Cardiac fibroblast (primary cell): ENCODE measurements around the gene SPOCK3.
"Not testable (repeated sequence)": the region's sequence is repeated elsewhere in the genome, so short reads cannot be mapped to it uniquely, and the experiment has no call there.

ENCODE experiments used
- DNase-seq, 2 donors: peaks; one replicate each; pipeline versions ENCODE4 v3.0.0 to v3.0.0-alpha.2; 2010; ENCODE audit warnings: low read depth in 2 of 2
- H3K4me3 ChIP-seq, 2 donors: replicated peaks in 1 of 2; 1 replicate in 1 of 2; 2 replicates in 1 of 2; pipeline ENCODE4 v1.5.1; 2011; ENCODE audit warnings: low read depth in 2 of 2, low read length in 2 of 2, mild to moderate bottlenecking in 2 of 2, moderate library complexity in 1 of 2
- TF ChIP-seq, protein P1 (sequence below): IDR thresholded peaks from one replicate; pipeline ENCODE4 v1.5.1; 2011; ENCODE audit warnings: low read depth, mild to moderate bottlenecking, low read length, inconsistent platforms

Gene SPOCK3

GRCh38 chr4:166862032-166862431 lies 372.3 kb downstream of the SPOCK3 start:
- TF ChIP-seq, protein P1, sequence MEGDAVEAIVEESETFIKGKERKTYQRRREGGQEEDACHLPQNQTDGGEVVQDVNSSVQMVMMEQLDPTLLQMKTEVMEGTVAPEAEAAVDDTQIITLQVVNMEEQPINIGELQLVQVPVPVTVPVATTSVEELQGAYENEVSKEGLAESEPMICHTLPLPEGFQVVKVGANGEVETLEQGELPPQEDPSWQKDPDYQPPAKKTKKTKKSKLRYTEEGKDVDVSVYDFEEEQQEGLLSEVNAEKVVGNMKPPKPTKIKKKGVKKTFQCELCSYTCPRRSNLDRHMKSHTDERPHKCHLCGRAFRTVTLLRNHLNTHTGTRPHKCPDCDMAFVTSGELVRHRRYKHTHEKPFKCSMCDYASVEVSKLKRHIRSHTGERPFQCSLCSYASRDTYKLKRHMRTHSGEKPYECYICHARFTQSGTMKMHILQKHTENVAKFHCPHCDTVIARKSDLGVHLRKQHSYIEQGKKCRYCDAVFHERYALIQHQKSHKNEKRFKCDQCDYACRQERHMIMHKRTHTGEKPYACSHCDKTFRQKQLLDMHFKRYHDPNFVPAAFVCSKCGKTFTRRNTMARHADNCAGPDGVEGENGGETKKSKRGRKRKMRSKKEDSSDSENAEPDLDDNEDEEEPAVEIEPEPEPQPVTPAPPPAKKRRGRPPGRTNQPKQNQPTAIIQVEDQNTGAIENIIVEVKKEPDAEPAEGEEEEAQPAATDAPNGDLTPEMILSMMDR: no peak
- no peak for DNase-seq
- no peak overlapping the region for H3K4me3 ChIP-seq

GRCh38 chr4:166850398-166850797 lies 383.9 kb downstream of the SPOCK3 start:
- not testable (repeated sequence) for DNase-seq, H3K4me3 ChIP-seq

GRCh38 chr4:166846939-166847338 lies 387.4 kb downstream of the SPOCK3 start:
- DNase-seq: no peak
- TF ChIP-seq, protein P1: no peak
- H3K4me3 ChIP-seq: no peak overlapping the region

DNA sequence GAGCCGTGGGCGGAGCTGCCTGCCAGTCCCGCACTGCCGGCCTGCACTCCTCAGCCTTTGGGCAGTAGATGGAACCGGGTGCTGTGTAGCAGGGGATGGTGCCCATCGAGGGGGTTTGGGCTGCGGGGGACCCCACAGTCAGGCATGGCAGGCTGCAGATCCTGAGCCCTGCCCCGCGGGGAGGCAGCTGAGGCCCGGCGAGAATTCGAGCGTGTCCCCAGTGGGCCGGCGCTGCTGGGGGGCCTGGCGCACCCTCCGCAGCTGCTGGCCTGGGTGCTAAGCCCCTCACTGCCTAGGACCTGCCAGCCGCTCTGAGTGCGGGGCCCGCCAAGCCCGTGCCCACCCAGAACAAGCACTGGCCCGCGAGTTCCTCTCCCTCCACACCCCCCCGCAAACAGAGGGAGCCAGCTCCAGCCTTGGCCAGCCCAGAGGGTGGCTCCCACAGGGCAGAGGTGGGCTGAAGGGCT lies 391.5 kb downstream of the SPOCK3 start:
- TF ChIP-seq, protein P1: no peak
- no peak overlapping the region for H3K4me3 ChIP-seq
- DNase-seq: no peak

GRCh38 chr4:166839615-166840251 lies 394.6 kb downstream of the SPOCK3 start:
- H3K4me3 ChIP-seq: no peak overlapping the region
- TF ChIP-seq, protein P1: no peak
- DNase-seq: no peak

GRCh38 chr4:166838975-166839614 lies 395.2 kb downstream of the SPOCK3 start:
- no peak overlapping the region for H3K4me3 ChIP-seq
- DNase-seq: no peak
- TF ChIP-seq, protein P1: no peak

DNA sequence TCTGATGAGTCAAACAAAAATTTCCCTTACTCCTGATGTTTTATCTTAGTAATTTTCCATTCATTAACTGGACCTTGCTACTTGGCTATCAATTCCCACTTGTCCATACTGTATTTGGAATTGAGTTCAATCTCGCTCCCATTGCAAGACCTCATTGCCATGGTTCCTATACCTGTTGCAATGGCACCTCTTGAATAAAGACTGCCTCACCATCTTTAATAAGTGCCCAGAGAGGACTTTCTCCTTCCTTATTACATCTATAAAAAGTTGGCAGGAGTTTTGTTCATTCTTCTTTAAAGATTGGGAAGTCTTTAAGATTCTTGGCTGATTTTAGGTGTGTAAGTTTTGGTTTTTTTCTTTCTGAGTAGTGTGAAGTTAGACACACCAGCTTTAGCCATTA lies 397.4 kb downstream of the SPOCK3 start:
- H3K4me3 ChIP-seq: no peak overlapping the region
- no peak for DNase-seq
- TF ChIP-seq, protein P1: no peak
